HepG2 (cell line): ENCODE results near the gene RAPGEFL1. TPM values are rescaled to one million over a fixed set of nuclear protein-coding genes. Genes with fewer than 3 reads are reported as not detected.

Source experiments
- CEBPB ChIP-seq: IDR thresholded peaks from 2 replicates; pipeline ENCODE4 v1.6.1; 2011; ENCODE audit warnings: low read depth, low read length, improper control_type of control experiment, borderline replicate concordance
- CHD2 ChIP-seq: IDR thresholded peaks from 2 replicates; pipeline ENCODE4 v1.6.1; 2011; ENCODE audit warnings: low read depth, low read length, improper control_type of control experiment
- CHD4 ChIP-seq: fragments of 200-600 bp; sonication (generic); IDR thresholded peaks from 2 replicates; pipeline ENCODE4 v1.7.0; 2017; ENCODE audit warnings: mild to moderate bottlenecking, low read length, borderline replicate concordance
- DPF2 ChIP-seq: sonication (generic); formaldehyde crosslinking; IDR thresholded peaks from 2 replicates; pipeline ENCODE4 v1.4.0; 2020; ENCODE audit warnings: mild to moderate bottlenecking, low read depth, missing genetic modification reagents, borderline replicate concordance
- FOSL2 ChIP-seq: sonication (generic); formaldehyde crosslinking; IDR thresholded peaks from 2 replicates; pipeline ENCODE4 v1.4.0; 2020; ENCODE audit warnings: missing genetic modification reagents
- HNF4A ChIP-seq: sonication (generic); formaldehyde crosslinking; IDR thresholded peaks from 2 replicates; pipeline ENCODE4 v1.4.0; 2020; ENCODE audit warnings: missing genetic modification reagents
- HNRNPLL ChIP-seq: fragments of 200-400 bp; formaldehyde crosslinking; IDR thresholded peaks from 2 replicates; pipeline ENCODE4 v1.6.1; 2017; ENCODE audit warnings: mild to moderate bottlenecking, low read depth, low read length; ENCODE audit not compliant: poor library complexity, severe bottlenecking
- HOMEZ ChIP-seq: IDR thresholded peaks from 2 replicates; pipeline ENCODE4 v1.6.1; 2016; ENCODE audit warnings: low read depth
- KDM5A ChIP-seq: fragments of 200-600 bp; sonication (generic); IDR thresholded peaks from 2 replicates; pipeline ENCODE4 v1.7.0; 2018; ENCODE audit warnings: antibody characterized with exemption, mild to moderate bottlenecking, low read length, borderline replicate concordance
- NFATC3 ChIP-seq: sonication (generic); formaldehyde crosslinking; IDR thresholded peaks from 2 replicates; pipeline ENCODE4 v1.5.1; 2020; ENCODE audit warnings: mild to moderate bottlenecking, missing genetic modification reagents
- NFE2L2 ChIP-seq: fragments of 150-350 bp; IDR thresholded peaks from 2 replicates; pipeline ENCODE4 v1.6.1; 2014; ENCODE audit warnings: low read length
- NFIB ChIP-seq: sonication (generic); formaldehyde crosslinking; IDR thresholded peaks from 2 replicates; pipeline ENCODE4 v1.9.0; 2021; ENCODE audit warnings: missing genetic modification reagents, mild to moderate bottlenecking, borderline replicate concordance
- NR2F2 ChIP-seq: IDR thresholded peaks from 2 replicates; pipeline ENCODE4 v1.6.1; 2012; ENCODE audit warnings: low read depth, inconsistent platforms, borderline replicate concordance
- PHB2 ChIP-seq: fragments of 450-650 bp; IDR thresholded peaks from 2 replicates; pipeline ENCODE4 v1.6.1; 2018; ENCODE audit not compliant: partially characterized antibody
- RFX3 ChIP-seq: IDR thresholded peaks from 2 replicates; pipeline ENCODE4 v1.6.1; 2016; ENCODE audit warnings: missing biosample characterization, missing genetic modification reagents
- SIN3B ChIP-seq: fragments of 150-350 bp; IDR thresholded peaks from 2 replicates; pipeline ENCODE4 v1.6.1; 2014; ENCODE audit warnings: low read length
- SMYD3 ChIP-seq: sonication (generic); formaldehyde crosslinking; IDR thresholded peaks from 2 replicates; pipeline ENCODE4 v1.8.1; 2023; ENCODE audit warnings: mild to moderate bottlenecking, missing genetic modification reagents
- TCF7 ChIP-seq: sonication (generic); IDR thresholded peaks from 2 replicates; pipeline ENCODE4 v1.6.1; 2016; ENCODE audit warnings: antibody characterized with exemption, low read depth
- TEAD3 ChIP-seq: optimal IDR thresholded peaks from 2 replicates; pipeline ENCODE3; 2016; ENCODE audit warnings: borderline replicate concordance
- ZFP62 ChIP-seq: sonication (generic); formaldehyde crosslinking; IDR thresholded peaks from 2 replicates; pipeline ENCODE4 v1.4.0; 2020; ENCODE audit warnings: missing genetic modification reagents
- ZNF530 ChIP-seq: sonication (generic); formaldehyde crosslinking; IDR thresholded peaks from 2 replicates; pipeline ENCODE4 v1.5.0; 2020; ENCODE audit warnings: low read depth, mild to moderate bottlenecking, missing genetic modification reagents
- ZNF652 ChIP-seq: IDR thresholded peaks from 2 replicates; pipeline ENCODE4 v1.6.1; 2016; ENCODE audit warnings: low read depth, borderline replicate concordance
- ZSCAN31 ChIP-seq: sonication (generic); formaldehyde crosslinking; IDR thresholded peaks from 2 replicates; pipeline ENCODE4 v1.5.0; 2020; ENCODE audit warnings: low read depth, mild to moderate bottlenecking, missing genetic modification reagents
- polyA plus RNA-seq, 8 experiments: library from polyadenylated mRNA; depleted of rRNA in 3 of 8; stranded (reverse) in 7 of 8; unstranded in 1 of 8; fragments of >200 nt; fragmentation: Illumina TruSeq in 4 of 8; extraction: Trizol in 4 of 8; gene quantifications; 2 replicates each; pipeline versions ENCODE4 v1.2.1 to v1.2.3, GENCODE V29; 2011 to 2016; ENCODE audit warnings: low read depth in 4 of 8, missing spikeins in 1 of 8, mixed read lengths in 1 of 8; ENCODE audit not compliant: insufficient read depth in 1 of 8
- total RNA-seq, 5 experiments: library from RNA; depleted of rRNA; stranded (reverse); fragments of >200 nt; fragmentation: Illumina TruSeq; extraction: Trizol; gene quantifications; 2 replicates each; pipeline ENCODE4 v1.2.3, GENCODE V29; 2016; ENCODE audit warnings: low read depth in 1 of 5
- TF ChIP-seq, protein P1 (sequence below): sonication (generic); formaldehyde crosslinking; IDR thresholded peaks from 2 replicates; pipeline ENCODE4 v1.4.0; 2020; ENCODE audit warnings: missing genetic modification reagents
- TF ChIP-seq, protein P2 (sequence below): sonication (generic); formaldehyde crosslinking; IDR thresholded peaks from 2 replicates; pipeline ENCODE4 v1.8.0; 2022; ENCODE audit warnings: mild to moderate bottlenecking, missing genetic modification reagents

Gene RAPGEFL1
- total and polyA plus RNA-seq, 2 of the 13 experiments (the other 11 are each of a cell fraction or from before 2014, with no cell fraction given), result 4.5 to 7.8 TPM

GRCh38 chr17:40173091-40173777 lies 4.0 kb upstream of the RAPGEFL1 start (continued):
- TF ChIP-seq NFIB (CRISPR knock-in tag) (no peak), HOMEZ (CRISPR knock-in tag) (peak; percentile 57; the same call in 1 of the 2 replicates), FOSL2 (peak; percentile 35; the same call in 1 of the 2 replicates), TEAD3 (CRISPR knock-in tag) (peak; percentile 59), PHB2 (no peak), KDM5A (no peak), HNRNPLL (no peak), CHD2 (no peak), DPF2 (CRISPR knock-in tag) (peak; percentile 86), TCF7 (peak; percentile 95), ZNF530 (CRISPR knock-in tag) (no peak), ZNF652 (no peak), SIN3B (no peak), ZSCAN31 (CRISPR knock-in tag) (no peak), NFATC3 (CRISPR knock-in tag) (no peak), ZFP62 (CRISPR knock-in tag) (no peak), HNF4A (CRISPR knock-in tag) (peak; percentile 81), NR2F2 (peak; percentile 89), NFE2L2 (no peak), SMYD3 (CRISPR knock-in tag) (0 out of 2 replicates have a peak, but pooled peaks have one; percentile 47), CEBPB (peak; percentile 61), RFX3 (CRISPR knock-in tag) (no peak), CHD4 (peak; percentile 38; the same call in 1 of the 2 replicates)
- TF ChIP-seq, protein P1, sequence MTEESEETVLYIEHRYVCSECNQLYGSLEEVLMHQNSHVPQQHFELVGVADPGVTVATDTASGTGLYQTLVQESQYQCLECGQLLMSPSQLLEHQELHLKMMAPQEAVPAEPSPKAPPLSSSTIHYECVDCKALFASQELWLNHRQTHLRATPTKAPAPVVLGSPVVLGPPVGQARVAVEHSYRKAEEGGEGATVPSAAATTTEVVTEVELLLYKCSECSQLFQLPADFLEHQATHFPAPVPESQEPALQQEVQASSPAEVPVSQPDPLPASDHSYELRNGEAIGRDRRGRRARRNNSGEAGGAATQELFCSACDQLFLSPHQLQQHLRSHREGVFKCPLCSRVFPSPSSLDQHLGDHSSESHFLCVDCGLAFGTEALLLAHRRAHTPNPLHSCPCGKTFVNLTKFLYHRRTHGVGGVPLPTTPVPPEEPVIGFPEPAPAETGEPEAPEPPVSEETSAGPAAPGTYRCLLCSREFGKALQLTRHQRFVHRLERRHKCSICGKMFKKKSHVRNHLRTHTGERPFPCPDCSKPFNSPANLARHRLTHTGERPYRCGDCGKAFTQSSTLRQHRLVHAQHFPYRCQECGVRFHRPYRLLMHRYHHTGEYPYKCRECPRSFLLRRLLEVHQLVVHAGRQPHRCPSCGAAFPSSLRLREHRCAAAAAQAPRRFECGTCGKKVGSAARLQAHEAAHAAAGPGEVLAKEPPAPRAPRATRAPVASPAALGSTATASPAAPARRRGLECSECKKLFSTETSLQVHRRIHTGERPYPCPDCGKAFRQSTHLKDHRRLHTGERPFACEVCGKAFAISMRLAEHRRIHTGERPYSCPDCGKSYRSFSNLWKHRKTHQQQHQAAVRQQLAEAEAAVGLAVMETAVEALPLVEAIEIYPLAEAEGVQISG (CRISPR knock-in tag), result 0 out of 2 replicates have a peak, but pooled peaks have one; percentile 17
- TF ChIP-seq, protein P2, sequence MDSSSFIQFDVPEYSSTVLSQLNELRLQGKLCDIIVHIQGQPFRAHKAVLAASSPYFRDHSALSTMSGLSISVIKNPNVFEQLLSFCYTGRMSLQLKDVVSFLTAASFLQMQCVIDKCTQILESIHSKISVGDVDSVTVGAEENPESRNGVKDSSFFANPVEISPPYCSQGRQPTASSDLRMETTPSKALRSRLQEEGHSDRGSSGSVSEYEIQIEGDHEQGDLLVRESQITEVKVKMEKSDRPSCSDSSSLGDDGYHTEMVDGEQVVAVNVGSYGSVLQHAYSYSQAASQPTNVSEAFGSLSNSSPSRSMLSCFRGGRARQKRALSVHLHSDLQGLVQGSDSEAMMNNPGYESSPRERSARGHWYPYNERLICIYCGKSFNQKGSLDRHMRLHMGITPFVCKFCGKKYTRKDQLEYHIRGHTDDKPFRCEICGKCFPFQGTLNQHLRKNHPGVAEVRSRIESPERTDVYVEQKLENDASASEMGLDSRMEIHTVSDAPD, result no peak
